ENCODE measurements around the gene ITPRIPL2. TPM values are rescaled to one million over a fixed set of nuclear protein-coding genes. Genes with fewer than 3 reads are reported as not detected.
A peak's percentile ranks its signal among the peaks of the same experiment; 100 is the strongest.

Gene ITPRIPL2
- total RNA-seq, 3 donors from 2014 or later (not counting 1 experiment from before 2014, with no cell fraction given) = 0.18 to 5.7 (median 2.5) TPM

DNA sequence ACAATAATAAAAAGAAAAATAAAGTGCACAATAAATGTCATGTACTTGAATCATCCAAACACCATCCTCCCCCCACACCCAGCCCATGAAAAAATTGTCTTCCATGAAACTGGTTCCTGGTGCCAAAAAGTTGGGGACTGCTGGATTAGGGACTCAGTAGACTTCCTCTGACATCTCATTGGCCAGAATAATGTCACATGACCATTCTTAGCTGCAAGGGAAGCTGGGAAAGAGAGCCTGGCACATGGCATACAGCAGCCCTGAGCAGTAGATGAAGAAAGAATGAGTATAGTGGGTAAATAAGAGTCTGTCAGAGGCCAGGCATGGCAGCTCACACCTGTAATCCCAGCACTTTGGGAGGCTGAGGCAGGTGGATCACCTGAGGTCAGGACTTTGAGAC lies 12.5 kb downstream of the ITPRIPL2 start:
- intact Hi-C loops (cut with micrococcal nuclease) = no loop called here
- H3K27ac Mint-ChIP-seq = no peak overlapping the region

DNA sequence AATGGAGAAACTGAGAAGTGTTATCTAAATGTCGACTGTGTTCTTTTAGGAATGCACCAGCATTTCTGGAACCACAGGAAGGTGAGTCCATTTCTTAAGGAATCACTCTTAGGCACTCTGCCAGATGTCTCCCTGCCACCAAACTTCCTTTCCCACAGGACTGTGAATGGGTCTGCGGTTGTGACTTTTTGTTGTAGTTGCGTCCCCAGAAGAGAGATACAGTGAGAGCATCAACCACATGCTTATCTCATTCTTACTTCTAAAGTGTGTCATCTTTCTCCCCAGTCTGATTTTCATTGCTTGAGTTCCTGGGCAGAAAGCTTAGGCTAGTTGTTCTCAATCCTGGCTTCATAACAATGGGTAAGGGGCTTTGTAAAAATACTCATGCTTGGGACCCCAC lies 13.4 kb downstream of the ITPRIPL2 start:
- Mint-ChIP-seq H3K36me3 (no peaks in the 10 kb centered on the region), H3K9me3 (no peaks in the 10 kb centered on the region), H3K27me3 (ENCODE audit: low read depth in 2 of 2) (no peaks in the 10 kb centered on the region), H3K4me1 (peaks cover 0 to 17% of the 10 kb centered on the region in 2 donors), H3K27ac (no peak overlapping the region), H3K4me3 (no peak overlapping the region)
- DNase-seq (peak in 1 of 2 donors; percentile 12), ATAC-seq (no peak)
- no peak overlapping the region for H3K4me3 ChIP-seq (ENCODE audit: low read length)
- H3K4me1 ChIP-seq (ENCODE audit: control insufficient read depth, insufficient read depth, low read length) = peaks cover 18% of the 10 kb centered on the region
- no peaks in the 10 kb centered on the region for H3K9me3 ChIP-seq (ENCODE audit: control insufficient read depth, insufficient read depth, low read length)
- H3K27me3 ChIP-seq (ENCODE audit: control insufficient read depth, insufficient read depth, low read length) = no peaks in the 10 kb centered on the region
- no peak for TF ChIP-seq CTCF (IDR thresholded peaks at IDR 0.05)
- H3K27ac ChIP-seq (ENCODE audit: low read length) = no peak overlapping the region
- no peaks in the 10 kb centered on the region for H3K36me3 ChIP-seq (ENCODE audit: control insufficient read depth, insufficient read depth, low read length)
- intact Hi-C loops (cut with micrococcal nuclease) = no loop called here
- 62% methylated on average over 3 of the region's 3 CpGs for WGBS (ENCODE audit: insufficient coverage)

More for the DNA sequence above, 12.5 kb downstream of the ITPRIPL2 start:
- Mint-ChIP-seq H3K36me3 (no peaks in the 10 kb centered on the region), H3K4me3 (no peak overlapping the region), H3K4me1 (peaks cover 0 to 14% of the 10 kb centered on the region in 2 donors), H3K27me3 (ENCODE audit: low read depth in 2 of 2) (no peaks in the 10 kb centered on the region), H3K9me3 (no peaks in the 10 kb centered on the region)
- no peak for TF ChIP-seq CTCF (IDR thresholded peaks at IDR 0.05)
- DNase-seq (no peak), ATAC-seq (no peak)
- Histone ChIP-seq H3K4me3 (ENCODE audit: low read length) (no peak overlapping the region), H3K27me3 (ENCODE audit: control insufficient read depth, insufficient read depth, low read length) (no peaks in the 10 kb centered on the region), H3K9me3 (ENCODE audit: control insufficient read depth, insufficient read depth, low read length) (no peaks in the 10 kb centered on the region), H3K36me3 (ENCODE audit: control insufficient read depth, insufficient read depth, low read length) (no peaks in the 10 kb centered on the region), H3K27ac (ENCODE audit: low read length) (no peak overlapping the region), H3K4me1 (ENCODE audit: control insufficient read depth, insufficient read depth, low read length) (peaks cover 18% of the 10 kb centered on the region)

DNA sequence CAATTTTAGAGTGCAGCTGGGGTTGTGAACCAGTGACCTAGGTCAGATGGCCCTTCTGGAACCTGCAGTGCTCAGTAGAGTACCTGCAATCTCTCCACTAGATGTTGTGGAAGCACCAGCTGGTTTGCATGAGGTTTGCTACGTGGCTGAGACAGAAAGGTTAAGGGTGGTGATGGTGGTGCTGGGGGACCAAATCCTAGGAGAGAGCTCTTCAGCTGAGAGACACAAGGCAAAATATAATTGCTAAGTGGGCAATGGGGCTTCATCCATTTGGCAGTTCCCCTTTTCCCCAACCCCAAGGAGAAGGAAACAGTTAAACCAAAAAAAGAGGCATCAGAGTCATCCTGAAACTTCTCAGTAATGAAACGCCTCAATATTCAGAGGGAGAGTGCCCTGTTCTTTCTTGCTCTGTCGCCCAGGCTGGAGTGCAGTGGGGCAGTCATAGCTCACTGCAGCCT lies 13.9 kb downstream of the ITPRIPL2 start:
- intact Hi-C loops (cut with micrococcal nuclease) = no loop called here
- DNase-seq = no peak
- no peaks in the 10 kb centered on the region for H3K9me3 ChIP-seq (ENCODE audit: control insufficient read depth, insufficient read depth, low read length)
- Mint-ChIP-seq H3K4me3 (no peak overlapping the region), H3K27ac (no peak overlapping the region), H3K36me3 (no peaks in the 10 kb centered on the region), H3K4me1 (peaks cover 0 to 17% of the 10 kb centered on the region in 2 donors), H3K9me3 (no peaks in the 10 kb centered on the region), H3K27me3 (ENCODE audit: low read depth in 2 of 2) (no peaks in the 10 kb centered on the region)
- H3K4me1 ChIP-seq (ENCODE audit: control insufficient read depth, insufficient read depth, low read length) = peaks cover 18% of the 10 kb centered on the region
- WGBS (ENCODE audit: insufficient coverage) = 36% methylated on average over 3 of the region's 3 CpGs
- ATAC-seq = no peak
- H3K36me3 ChIP-seq (ENCODE audit: control insufficient read depth, insufficient read depth, low read length) = no peaks in the 10 kb centered on the region
- H3K27ac ChIP-seq (ENCODE audit: low read length) = no peak overlapping the region
- no peaks in the 10 kb centered on the region for H3K27me3 ChIP-seq (ENCODE audit: control insufficient read depth, insufficient read depth, low read length)
- no peak for TF ChIP-seq CTCF (IDR thresholded peaks at IDR 0.05)
- no peak overlapping the region for H3K4me3 ChIP-seq (ENCODE audit: low read length)

DNA sequence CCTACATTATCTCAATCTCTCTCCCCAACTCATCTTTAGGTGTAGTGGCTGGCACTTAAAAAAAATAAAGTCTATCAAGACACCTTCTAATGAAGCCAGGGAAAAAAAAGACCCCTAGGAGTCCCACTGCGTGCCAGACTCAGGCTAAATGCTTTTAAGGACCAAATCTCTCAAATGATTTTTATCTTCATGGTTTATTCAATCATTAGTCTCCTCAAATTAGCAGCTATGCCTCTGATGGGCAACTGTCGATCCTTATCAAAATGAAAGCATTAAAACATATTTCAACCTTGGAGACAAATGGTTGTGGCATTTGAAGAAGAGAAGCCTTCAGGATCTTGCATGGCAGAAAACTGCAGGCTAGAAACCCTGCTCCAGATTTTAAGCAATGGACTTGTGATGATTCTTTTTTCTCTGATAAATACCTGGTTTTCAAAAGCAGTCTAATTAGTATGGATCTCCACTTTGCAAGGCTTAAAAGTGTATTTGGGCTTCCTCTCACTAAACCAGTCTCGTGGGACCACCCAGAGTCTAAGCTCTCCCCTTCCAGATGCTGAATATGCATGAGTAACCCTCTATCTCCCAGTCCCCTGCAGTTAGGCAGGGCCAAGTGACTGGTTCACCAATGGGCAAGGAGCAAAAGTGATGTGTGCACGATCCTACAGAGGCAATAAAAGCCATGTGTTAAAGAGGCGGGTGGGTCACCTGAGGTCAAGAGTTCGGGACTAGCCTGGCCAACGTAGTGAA lies 14.9 kb downstream of the ITPRIPL2 start:
- Mint-ChIP-seq H3K27me3 (ENCODE audit: low read depth in 2 of 2) (no peaks in the 10 kb centered on the region), H3K4me1 (peaks cover 0 to 17% of the 10 kb centered on the region in 2 donors), H3K9me3 (no peaks in the 10 kb centered on the region), H3K4me3 (no peak overlapping the region), H3K36me3 (no peaks in the 10 kb centered on the region), H3K27ac (no peak overlapping the region)
- Histone ChIP-seq H3K27ac (ENCODE audit: low read length) (no peak overlapping the region), H3K36me3 (ENCODE audit: control insufficient read depth, insufficient read depth, low read length) (no peaks in the 10 kb centered on the region), H3K9me3 (ENCODE audit: control insufficient read depth, insufficient read depth, low read length) (no peaks in the 10 kb centered on the region), H3K4me1 (ENCODE audit: control insufficient read depth, insufficient read depth, low read length) (peaks cover 18% of the 10 kb centered on the region), H3K4me3 (ENCODE audit: low read length) (no peak overlapping the region), H3K27me3 (ENCODE audit: control insufficient read depth, insufficient read depth, low read length) (no peaks in the 10 kb centered on the region)
- ATAC-seq = no peak
- intact Hi-C loops (cut with micrococcal nuclease) = no loop called here
- TF ChIP-seq CTCF (IDR thresholded peaks at IDR 0.05) = no peak
- WGBS (ENCODE audit: insufficient coverage) = 93% methylated on average over 5 of the region's 7 CpGs
- DNase-seq = no peak

Data from natural killer cell (primary cell).